ENCODE data around the gene ATP5F1D.

Gene ATP5F1D

GRCh38 chr19:1283207-1283916 lies 41.8 kb downstream of the ATP5F1D start:
- no peak for FAIRE-seq

- no peak for FAIRE-seq
These were observed 42.4 kb downstream of the ATP5F1D start for GRCh38 chr19:1283917-1284292.

- FAIRE-seq = no peak
These were observed 42.9 kb downstream of the ATP5F1D start for GRCh38 chr19:1284293-1284978.

- FAIRE-seq = no peak
These were observed 43.6 kb downstream of the ATP5F1D start for GRCh38 chr19:1284979-1285736.

GRCh38 chr19:1285737-1286360 lies 44.3 kb downstream of the ATP5F1D start, which contains the start of gene EFNA2:
Gene EFNA2, plus strand, starts transcription at chr19:1285873. Its CDS starts 296 bp downstream, at chr19:1286169.
- FAIRE-seq = no peak

- no peak for FAIRE-seq
These were observed 45.2 kb downstream of the ATP5F1D start for GRCh38 chr19:1286487-1287353.

GRCh38 chr19:1287354-1288225 lies 46.0 kb downstream of the ATP5F1D start:
- FAIRE-seq = no peak

GRCh38 chr19:1288226-1288612 lies 46.7 kb downstream of the ATP5F1D start:
- FAIRE-seq = no peak

GRCh38 chr19:1288833-1289685 lies 47.5 kb downstream of the ATP5F1D start:
- FAIRE-seq = no peak

GRCh38 chr19:1289686-1290025 lies 48.1 kb downstream of the ATP5F1D start:
- FAIRE-seq = no peak

- FAIRE-seq = no peak
These were observed 48.7 kb downstream of the ATP5F1D start for GRCh38 chr19:1290196-1290702.

GRCh38 chr19:1290703-1291651 lies 49.4 kb downstream of the ATP5F1D start:
- FAIRE-seq = no peak

GRCh38 chr19:1291761-1292418 lies 50.3 kb downstream of the ATP5F1D start:
- FAIRE-seq = no peak

- no peak for FAIRE-seq
These were observed 51.0 kb downstream of the ATP5F1D start for GRCh38 chr19:1292419-1293151.

GRCh38 chr19:1293782-1294604 lies 52.4 kb downstream of the ATP5F1D start:
- no peak for FAIRE-seq

Data from endometrium (tissue), 2 donors.